Measurements from ENCODE around the gene OR4D6. TPM values are rescaled to one million over a fixed set of nuclear protein-coding genes. Genes with fewer than 3 reads are reported as not detected.

The OR4D6 gene
- total RNA-seq, 1 donor from 2014 or later = not detected

DNA sequence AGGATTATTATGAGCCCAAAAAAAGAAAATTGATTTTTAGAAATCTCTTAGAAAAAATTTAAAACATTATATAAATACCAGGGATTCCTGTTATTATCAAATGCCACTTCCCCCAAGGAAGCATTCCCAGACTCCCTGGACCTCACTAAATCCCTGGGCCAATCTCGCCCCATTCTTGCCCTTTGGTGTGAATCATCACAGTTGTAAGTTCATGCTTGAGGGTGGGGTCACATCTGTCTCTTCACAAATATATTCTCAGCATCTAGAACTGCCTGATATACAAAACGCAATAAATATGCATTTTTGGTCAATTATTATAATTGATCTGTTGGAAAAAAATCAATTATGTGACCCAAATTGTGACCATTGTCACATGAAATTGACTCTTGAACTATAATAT, 8.3 kb upstream of the OR4D6 start:
- H3K4me3 ChIP-seq (ENCODE audit: low read depth, low read length) = no peak overlapping the region
- DNase-seq (ENCODE audit: low read depth) = no peak
- TF ChIP-seq, protein P1, sequence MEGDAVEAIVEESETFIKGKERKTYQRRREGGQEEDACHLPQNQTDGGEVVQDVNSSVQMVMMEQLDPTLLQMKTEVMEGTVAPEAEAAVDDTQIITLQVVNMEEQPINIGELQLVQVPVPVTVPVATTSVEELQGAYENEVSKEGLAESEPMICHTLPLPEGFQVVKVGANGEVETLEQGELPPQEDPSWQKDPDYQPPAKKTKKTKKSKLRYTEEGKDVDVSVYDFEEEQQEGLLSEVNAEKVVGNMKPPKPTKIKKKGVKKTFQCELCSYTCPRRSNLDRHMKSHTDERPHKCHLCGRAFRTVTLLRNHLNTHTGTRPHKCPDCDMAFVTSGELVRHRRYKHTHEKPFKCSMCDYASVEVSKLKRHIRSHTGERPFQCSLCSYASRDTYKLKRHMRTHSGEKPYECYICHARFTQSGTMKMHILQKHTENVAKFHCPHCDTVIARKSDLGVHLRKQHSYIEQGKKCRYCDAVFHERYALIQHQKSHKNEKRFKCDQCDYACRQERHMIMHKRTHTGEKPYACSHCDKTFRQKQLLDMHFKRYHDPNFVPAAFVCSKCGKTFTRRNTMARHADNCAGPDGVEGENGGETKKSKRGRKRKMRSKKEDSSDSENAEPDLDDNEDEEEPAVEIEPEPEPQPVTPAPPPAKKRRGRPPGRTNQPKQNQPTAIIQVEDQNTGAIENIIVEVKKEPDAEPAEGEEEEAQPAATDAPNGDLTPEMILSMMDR (conservative IDR thresholded peaks at IDR 0.05; ENCODE audit: low read depth, low read length) = no peak

- TF ChIP-seq, protein P1 (conservative IDR thresholded peaks at IDR 0.05; ENCODE audit: low read depth, low read length) = no peak
- no peak overlapping the region for H3K4me3 ChIP-seq (ENCODE audit: low read depth, low read length)
Observed at GRCh38 chr11:59459916-59460315, 3.2 kb downstream of the OR4D6 start.

DNA sequence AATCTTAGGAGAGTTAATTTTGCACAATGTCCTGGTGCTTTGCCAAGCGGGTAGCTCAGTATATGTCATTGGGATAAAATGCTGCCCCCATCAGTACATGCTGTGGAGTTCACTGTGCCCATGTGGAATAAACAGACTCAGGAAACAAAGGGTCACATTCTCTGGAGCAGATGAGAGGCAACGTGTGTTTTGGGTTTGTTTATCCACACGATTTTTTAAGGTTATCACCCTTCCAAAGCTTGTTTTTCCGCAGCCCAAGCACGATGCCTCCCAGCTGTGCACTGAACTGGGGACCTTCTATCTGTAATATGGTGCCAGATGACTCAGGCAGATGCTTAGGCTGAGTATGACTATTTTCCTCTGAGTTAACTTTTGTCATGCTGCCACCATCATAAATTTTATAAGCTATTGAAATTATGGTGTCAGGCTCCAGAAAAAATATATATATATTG, 6.5 kb downstream of the OR4D6 start:
- no peak overlapping the region for H3K4me3 ChIP-seq (ENCODE audit: low read depth, low read length)
- DNase-seq (ENCODE audit: low read depth) = no peak

More at GRCh38 chr11:59459916-59460315, 3.2 kb downstream of the OR4D6 start:
- no peak for DNase-seq (ENCODE audit: low read depth)

DNA sequence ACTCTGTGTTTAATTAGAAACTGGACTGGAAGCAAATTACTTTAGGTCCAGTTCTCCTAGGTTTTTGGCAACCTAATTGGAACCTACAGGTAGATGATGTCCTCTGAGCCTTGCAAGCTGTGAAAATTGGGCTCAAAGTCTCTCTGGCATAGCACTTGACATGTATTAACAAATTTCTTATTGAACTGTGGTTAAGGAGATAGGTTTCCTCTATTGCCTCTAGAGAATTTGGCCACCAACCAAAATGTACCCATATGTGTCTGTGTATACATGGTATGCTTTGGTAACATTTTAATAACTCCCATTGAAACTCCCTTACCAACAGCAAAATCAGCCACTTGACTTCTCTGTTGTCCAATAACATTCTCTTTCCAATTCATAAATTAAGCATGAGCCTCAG, 16.3 kb downstream of the OR4D6 start, which contains the start of gene OR4D10:
Gene OR4D10, plus strand, starts transcription at position 301 of the 400 bp plus-strand sequence. CDS start 4,115 bp downstream, outside the sequence.
- no peak for DNase-seq (ENCODE audit: low read depth)
- TF ChIP-seq, protein P1 (conservative IDR thresholded peaks at IDR 0.05; ENCODE audit: low read depth, low read length) = no peak
- no peak within 1 kb of the TSS for H3K4me3 ChIP-seq (ENCODE audit: low read depth, low read length)

More for the DNA sequence above, 6.5 kb downstream of the OR4D6 start:
- TF ChIP-seq, protein P1 (conservative IDR thresholded peaks at IDR 0.05; ENCODE audit: low read depth, low read length) = no peak

DNA sequence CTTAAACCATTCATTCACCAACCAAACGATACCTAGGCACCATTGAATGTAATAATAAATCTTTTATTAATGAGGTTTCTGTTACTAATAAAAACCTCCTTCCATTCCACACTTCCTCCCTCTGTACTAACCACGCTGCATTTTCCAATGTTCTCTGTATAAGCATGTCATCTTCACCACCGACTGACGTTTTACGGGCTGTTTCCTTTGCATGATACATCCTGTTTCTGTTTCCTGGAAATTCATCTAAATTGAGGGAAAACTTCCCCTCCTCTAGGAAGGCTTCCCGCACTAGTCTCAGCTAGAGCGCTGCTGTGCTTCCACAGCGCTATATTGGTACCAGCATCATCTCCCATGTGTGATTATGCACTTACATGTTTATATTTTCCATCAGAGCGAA, 18.4 kb downstream of the OR4D6 start:
- H3K4me3 ChIP-seq (ENCODE audit: low read depth, low read length) = no peak overlapping the region
- no peak for DNase-seq (ENCODE audit: low read depth)
- TF ChIP-seq, protein P1 (conservative IDR thresholded peaks at IDR 0.05; ENCODE audit: low read depth, low read length) = no peak

DNA sequence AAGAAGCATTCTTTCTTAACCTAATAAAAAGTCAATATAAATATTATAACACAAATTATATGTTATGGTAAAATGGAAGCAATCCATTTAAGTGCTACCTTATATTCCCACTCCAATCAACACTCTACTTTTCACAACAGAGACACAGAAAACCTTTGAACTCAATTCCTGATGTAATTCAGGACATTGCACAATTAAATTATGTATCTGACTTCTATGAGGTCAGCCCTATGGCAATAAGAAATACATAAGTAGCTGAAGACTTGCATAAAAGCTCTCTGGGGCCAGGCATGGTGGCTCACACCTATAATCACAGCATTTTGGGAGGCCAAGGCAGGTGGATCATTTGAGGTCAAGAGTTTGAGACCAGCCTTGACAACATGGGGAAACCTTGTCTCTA, 23.1 kb downstream of the OR4D6 start:
- no peak overlapping the region for H3K4me3 ChIP-seq (ENCODE audit: low read depth, low read length)
- TF ChIP-seq, protein P1 (conservative IDR thresholded peaks at IDR 0.05; ENCODE audit: low read depth, low read length) = no peak
- DNase-seq (ENCODE audit: low read depth) = no peak

- no peak overlapping the region for H3K4me3 ChIP-seq (ENCODE audit: low read depth, low read length)
- TF ChIP-seq, protein P1 (conservative IDR thresholded peaks at IDR 0.05; ENCODE audit: low read depth, low read length) = no peak
- DNase-seq (ENCODE audit: low read depth) = no peak
Observed at GRCh38 chr11:59480359-59480758, 23.6 kb downstream of the OR4D6 start.

All from epithelial cell of proximal tubule (primary cell).